A549 (cell line): ENCODE data around the gene PWWP3B. TPM values are rescaled to one million over a fixed set of nuclear protein-coding genes. Genes with fewer than 3 reads are reported as not detected.

Experiments used
- ATAC-seq, 2 experiments: fragments of 200-7000 bp in 1 of 2; fragments of >200 bp in 1 of 2; cut with Nextera tagmentation in 1 of 2; cut with Tn5 transposase in 1 of 2; 3 replicates each; pipeline versions ENCODE4 v1.8.0 to v1.9.1; 2018 to 2020; ENCODE audit warnings: mild to moderate bottlenecking in 1 of 2, moderate library complexity in 1 of 2
- CTCF ChIA-PET: fragments of 300-600 bp; sonication (Branson Sonifier 250); formaldehyde crosslinking; extraction: SDS; loops from one replicate; lab custom pipeline; 2021; ENCODE audit warnings: antibody characterized with exemption, inconsistent platforms; lab: Yijun Ruan, JAX
- POLR2A ChIA-PET: fragments of 350-600 bp; formaldehyde crosslinking; extraction: SDS; loops from one replicate; lab custom pipeline; 2021; ENCODE audit warnings: antibody characterized with exemption, inconsistent platforms; lab: Yijun Ruan, JAX
- DNase-seq, 2 experiments: peaks; one replicate each; pipeline versions ENCODE4 v3.0.0 to v3.0.0-alpha.2; 2011 to 2016; ENCODE audit warnings: low read depth in 1 of 2, low spot score in 1 of 2
- FAIRE-seq: peaks from 2 replicates; lab custom pipeline; 2011; peaks lifted over from hg19 to GRCh38; lab: Jason Lieb, UNC
- H3K27ac ChIP-seq, 2 experiments: fragments of >200 bp; sonication (Bioruptor Twin); formaldehyde crosslinking; 3 replicates each; pipeline ENCODE4 v1.5.1; 2016 to 2017
- H3K4me1 ChIP-seq: fragments of >200 bp; sonication (Bioruptor Twin); formaldehyde crosslinking; 3 replicates; pipeline ENCODE4 v1.6.1; 2016
- H3K4me2 ChIP-seq: fragments of >200 bp; sonication (Bioruptor Twin); formaldehyde crosslinking; 3 replicates; pipeline ENCODE4 v1.6.1; 2016
- H3K4me3 ChIP-seq: fragments of >200 bp; sonication (Bioruptor Twin); formaldehyde crosslinking; 3 replicates; pipeline ENCODE4 v1.5.1; 2016
- H3K9me3 ChIP-seq: fragments of >200 bp; sonication (Bioruptor Twin); formaldehyde crosslinking; 3 replicates; pipeline ENCODE4 v1.6.1; 2016
- ATOH8 ChIP-seq: fragments of 250-450 bp; sonication (Bioruptor Pico); IDR thresholded peaks from 2 replicates; pipeline ENCODE4 v1.5.0; 2020; ENCODE audit warnings: low read depth, mild to moderate bottlenecking, moderate library complexity
- CBX2 ChIP-seq: fragments of 200-600 bp; sonication (generic); IDR thresholded peaks from 2 replicates; pipeline ENCODE4 v1.6.1; 2016; ENCODE audit warnings: low read depth, mild to moderate bottlenecking, borderline replicate concordance
- CEBPB ChIP-seq, 2 experiments: fragments of >200 bp in 1 of 2; sonication (Bioruptor Twin) in 1 of 2; formaldehyde crosslinking in 1 of 2; IDR thresholded peaks; 2 replicates each; pipeline ENCODE4 v1.6.1; 2012 to 2016
- CHD4 ChIP-seq: fragments of 200-600 bp; sonication (generic); IDR thresholded peaks from 2 replicates; pipeline ENCODE4 v1.6.1; 2016; ENCODE audit warnings: antibody characterized with exemption, mild to moderate bottlenecking, borderline replicate concordance
- EHF ChIP-seq: fragments of 250-450 bp; sonication (Bioruptor Pico); IDR thresholded peaks from 2 replicates; pipeline ENCODE4 v1.5.0; 2020; ENCODE audit warnings: mild to moderate bottlenecking
- ESRRA ChIP-seq: fragments of 150-350 bp; IDR thresholded peaks from 2 replicates; pipeline ENCODE4 v1.6.1; 2014; ENCODE audit warnings: mild to moderate bottlenecking, low read length, borderline replicate concordance
- FOSB ChIP-seq: fragments of 250-450 bp; sonication (Bioruptor Pico); IDR thresholded peaks from 2 replicates; pipeline ENCODE4 v1.5.0; 2020; ENCODE audit warnings: mild to moderate bottlenecking, moderate library complexity
- FOXS1 ChIP-seq: fragments of 250-450 bp; sonication (Bioruptor Pico); IDR thresholded peaks from 2 replicates; pipeline ENCODE4 v1.5.0; 2020; ENCODE audit warnings: mild to moderate bottlenecking, moderate library complexity
- HMGXB4 ChIP-seq: fragments of 250-450 bp; sonication (Bioruptor Pico); IDR thresholded peaks from 2 replicates; pipeline ENCODE4 v1.5.0; 2021; ENCODE audit warnings: mild to moderate bottlenecking, moderate library complexity, borderline replicate concordance
- HOXB13 ChIP-seq: fragments of 250-450 bp; sonication (Bioruptor Pico); IDR thresholded peaks from 2 replicates; pipeline ENCODE4 v1.5.0; 2020; ENCODE audit warnings: low read depth, mild to moderate bottlenecking, moderate library complexity
- JUN ChIP-seq, 2 experiments: fragments of >200 bp; sonication (Bioruptor Twin); formaldehyde crosslinking; IDR thresholded peaks; 2 replicates in 1 of 2; 3 replicates in 1 of 2; pipeline ENCODE4 v1.6.1; 2016 to 2017
- KDM1A ChIP-seq: fragments of 200-600 bp; sonication (generic); IDR thresholded peaks from 2 replicates; pipeline ENCODE4 v1.6.1; 2016; ENCODE audit warnings: low read depth, mild to moderate bottlenecking
- KDM5A ChIP-seq: fragments of 200-600 bp; sonication (generic); IDR thresholded peaks from 2 replicates; pipeline ENCODE4 v1.6.1; 2016; ENCODE audit warnings: antibody characterized with exemption, mild to moderate bottlenecking
- MAZ ChIP-seq: fragments of 150-350 bp; IDR thresholded peaks from 2 replicates; pipeline ENCODE4 v1.6.1; 2014; ENCODE audit warnings: antibody characterized with exemption, low read depth, low read length, borderline replicate concordance
- NR3C1 ChIP-seq: fragments of >200 bp; sonication (Bioruptor Twin); formaldehyde crosslinking; IDR thresholded peaks from 3 replicates; pipeline ENCODE4 v1.6.1; 2017
- POLR2A ChIP-seq: IDR thresholded peaks from 2 replicates; pipeline ENCODE4 v1.6.1; 2012; ENCODE audit warnings: mild to moderate bottlenecking, low read length
- RAD21 ChIP-seq, 2 experiments: fragments of >200 bp in 1 of 2; sonication (Bioruptor Twin) in 1 of 2; formaldehyde crosslinking in 1 of 2; IDR thresholded peaks in 1 of 2; conservative IDR thresholded peaks in 1 of 2; 2 replicates in 1 of 2; 3 replicates in 1 of 2; pipeline ENCODE4 v1.6.1; 2012 to 2018; ENCODE audit warnings: inconsistent platforms in 1 of 2
- RARB ChIP-seq: fragments of 250-450 bp; sonication (Bioruptor Pico); IDR thresholded peaks from 2 replicates; pipeline ENCODE4 v1.8.0; 2021; ENCODE audit warnings: mild to moderate bottlenecking, moderate library complexity
- RFX5 ChIP-seq: fragments of 450-650 bp; IDR thresholded peaks from 2 replicates; pipeline ENCODE4 v1.7.1; 2014; ENCODE audit warnings: antibody characterized with exemption, mild to moderate bottlenecking, moderate library complexity
- RNF2 ChIP-seq: fragments of 200-600 bp; sonication (generic); IDR thresholded peaks from 2 replicates; pipeline ENCODE4 v1.6.1; 2016; ENCODE audit warnings: low read depth, mild to moderate bottlenecking, antibody characterized with exemption, moderate library complexity, borderline replicate concordance
- SMC3 ChIP-seq: fragments of >200 bp; sonication (Bioruptor Twin); formaldehyde crosslinking; IDR thresholded peaks from 3 replicates; pipeline ENCODE4 v1.6.1; 2018; ENCODE audit warnings: inconsistent platforms
- SREBF2 ChIP-seq: fragments of 450-650 bp; IDR thresholded peaks from 2 replicates; pipeline ENCODE4 v1.6.1; 2014; ENCODE audit warnings: mild to moderate bottlenecking, moderate library complexity
- ZC3H11A ChIP-seq: fragments of 450-650 bp; IDR thresholded peaks from 2 replicates; pipeline ENCODE4 v1.6.1; 2014; ENCODE audit warnings: antibody characterized with exemption, mild to moderate bottlenecking
- ZSCAN20 ChIP-seq: fragments of 250-450 bp; sonication (Bioruptor Pico); IDR thresholded peaks from 2 replicates; pipeline ENCODE4 v1.8.0; 2022; ENCODE audit warnings: mild to moderate bottlenecking, moderate library complexity
- WGBS: methylation state at CpG from one replicate; pipeline ENCODE4 v1.1.6; 2017; ENCODE audit errors: missing lambda C conversion rate; 5-methylcytosine and 5-hydroxymethylcytosine counted together
- polyA plus RNA-seq, 4 experiments: library from polyadenylated mRNA; depleted of rRNA in 3 of 4; stranded (reverse); fragments of >200 nt; fragmentation: RNase III in 1 of 4; extraction: RNeasy Plus Mini Kit Qiagen cat#74134 plus additional on column Dnase treatment in 1 of 4; gene quantifications; 2 replicates in 3 of 4; 3 replicates in 1 of 4; pipeline ENCODE4 v1.2.3, GENCODE V29; 2011 to 2017
- TF ChIP-seq, protein P1 (sequence below): IDR thresholded peaks from 2 replicates; pipeline ENCODE4 v1.6.1; 2012; ENCODE audit warnings: low read depth, borderline replicate concordance
- TF ChIP-seq, protein P2 (sequence below): IDR thresholded peaks from 2 replicates; pipeline ENCODE4 v1.6.1; 2012

Gene PWWP3B
- polyA plus RNA-seq, 2 of the 4 experiments (the other 2 are of a cell fraction), result not detected

DNA sequence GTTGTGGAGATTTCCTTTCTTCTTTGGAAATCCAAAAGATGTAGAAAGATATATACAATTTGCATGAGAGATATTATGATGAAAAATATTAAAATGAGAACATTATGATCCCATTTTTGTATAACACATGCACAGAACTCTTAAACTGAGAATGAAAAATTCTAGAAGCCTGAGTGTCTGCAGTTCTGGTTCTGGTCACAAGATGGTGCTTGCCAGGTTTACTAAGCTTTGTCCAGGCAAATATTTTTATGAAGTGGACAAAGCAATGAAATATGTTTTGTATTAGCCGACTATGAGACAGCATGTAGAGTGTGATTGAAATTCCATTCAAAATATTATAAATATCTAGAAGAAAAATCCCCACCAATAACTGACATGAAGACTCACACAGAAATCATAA lies 2.2 kb downstream of the PWWP3B start:
- Histone ChIP-seq H3K4me3 (no peak overlapping the region), H3K4me1 (no peaks in the 10 kb centered on the region)
- CTCF ChIA-PET, result interaction anchor here (1.0 kb wide), 1 partner anchor 47 kb away, joined by 3 read pairs; no protein-coding TSS in a partner anchor
- TF ChIP-seq NR3C1 (no peak), SMC3 (0 out of 3 replicates have a peak, but pooled peaks have one; percentile 15), RAD21 (conservative IDR thresholded peaks at IDR 0.05 in 1 of 2, IDR thresholded peaks at IDR 0.05 in 1 of 2) (0 out of 5 replicates have a peak, but pooled peaks of 1 of the 2 experiments have one; percentile 24)
- TF ChIP-seq, all 56 proteins: peak for 2
- WGBS, result 7% methylated on average over 1 of the region's 1 CpG
- Histone ChIP-seq H3K9me3 (no peaks in the 10 kb centered on the region), H3K27ac (no peak overlapping the region), H3K4me2 (no peak overlapping the region)
- ATAC-seq (no peak), FAIRE-seq (peak; percentile 28), DNase-seq (peak in 1 of 2 experiments; percentile 10)
- POLR2A ChIA-PET, result no interaction called here

- ChIA-PET POLR2A (no interaction called here), CTCF (no interaction called here)
- ATAC-seq (no peak), FAIRE-seq (no peak), DNase-seq (no peak)
- H3K4me2 ChIP-seq, result no peak overlapping the region
- H3K9me3 ChIP-seq, result no peaks in the 10 kb centered on the region
- no peak overlapping the region for H3K27ac ChIP-seq
- TF ChIP-seq KDM5A (no peak), ESRRA (no peak), ZC3H11A (no peak), CEBPB (IDR thresholded peaks at IDR 0.05) (no peak), CBX2 (no peak), RNF2 (no peak), ATOH8 (no peak)
- no peaks in the 10 kb centered on the region for H3K4me1 ChIP-seq
- no peak overlapping the region for H3K4me3 ChIP-seq
- 11% methylated on average over 3 of the region's 3 CpGs for WGBS
These were observed 3.3 kb downstream of the PWWP3B start for GRCh38 chrX:106171293-106171820.

GRCh38 chrX:106177106-106177981 lies 9.2 kb downstream of the PWWP3B start:
- Histone ChIP-seq H3K4me2 (0 out of 3 replicates have a peak overlapping the region, but pooled peaks have one; percentile 21), H3K27ac (no peak overlapping the region), H3K4me3 (no peak overlapping the region), H3K9me3 (no peaks in the 10 kb centered on the region), H3K4me1 (no peaks in the 10 kb centered on the region)
- no peak for DNase-seq
- WGBS, result 14% methylated on average over 22 of the region's 22 CpGs
- ChIA-PET CTCF (no interaction called here), POLR2A (no interaction called here)
- no peak for ATAC-seq
- TF ChIP-seq KDM1A (no peak), RNF2 (no peak), HOXB13 (CRISPR knock-in tag) (no peak), RARB (no peak), SREBF2 (no peak), POLR2A (no peak), EHF (CRISPR knock-in tag) (no peak), KDM5A (no peak), RFX5 (no peak), FOXS1 (CRISPR knock-in tag) (no peak), JUN (IDR thresholded peaks at IDR 0.05) (no peak), ZSCAN20 (CRISPR knock-in tag) (no peak), HMGXB4 (CRISPR knock-in tag) (no peak), CHD4 (no peak), FOSB (CRISPR knock-in tag) (no peak), CEBPB (IDR thresholded peaks at IDR 0.05) (no peak), MAZ (no peak)
- TF ChIP-seq, protein P1, sequence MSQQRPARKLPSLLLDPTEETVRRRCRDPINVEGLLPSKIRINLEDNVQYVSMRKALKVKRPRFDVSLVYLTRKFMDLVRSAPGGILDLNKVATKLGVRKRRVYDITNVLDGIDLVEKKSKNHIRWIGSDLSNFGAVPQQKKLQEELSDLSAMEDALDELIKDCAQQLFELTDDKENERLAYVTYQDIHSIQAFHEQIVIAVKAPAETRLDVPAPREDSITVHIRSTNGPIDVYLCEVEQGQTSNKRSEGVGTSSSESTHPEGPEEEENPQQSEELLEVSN, result no peak
- TF ChIP-seq, protein P2, sequence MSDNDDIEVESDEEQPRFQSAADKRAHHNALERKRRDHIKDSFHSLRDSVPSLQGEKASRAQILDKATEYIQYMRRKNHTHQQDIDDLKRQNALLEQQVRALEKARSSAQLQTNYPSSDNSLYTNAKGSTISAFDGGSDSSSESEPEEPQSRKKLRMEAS, result no peak
- FAIRE-seq, result no peak
